Measurements from ENCODE around the gene HOXC10. TPM values are rescaled to one million over a fixed set of nuclear protein-coding genes. Genes with fewer than 3 reads are reported as not detected.

The HOXC10 gene
- total and polyA plus RNA-seq, 3 donors from 2014 or later: 1.4 to 4.3 (median 2.6) TPM

- Histone ChIP-seq H3K9me3 (no peaks in the 10 kb centered on the region), H3K27ac (no peak overlapping the region), H3K27me3 (peaks cover 9% of the 10 kb centered on the region), H3K36me3 (ENCODE audit: low read depth, missing control alignments) (no peaks in the 10 kb centered on the region), H3K4me3 (no peak overlapping the region), H3K4me1 (no peaks in the 10 kb centered on the region)
- WGBS, 2 donors: 32 to 38% methylated on average over 5 of the region's 5 CpGs
- no peak for DNase-seq
- intact Hi-C loops (cut with DNase I; ENCODE audit: low total_unique reads): no loop called here
- no peak for TF ChIP-seq CTCF (IDR thresholded peaks at IDR 0.05)
- no peak for TF ChIP-seq POLR2A (IDR thresholded peaks at IDR 0.05)
These were observed 43.2 kb upstream of the HOXC10 start for GRCh38 chr12:53941750-53942149.

GRCh38 chr12:53942467-53942997, 42.4 kb upstream of the HOXC10 start:
- 17 to 44% methylated on average over 2 of the region's 2 CpGs for WGBS, 2 donors
- TF ChIP-seq POLR2A (IDR thresholded peaks at IDR 0.05): no peak
- TF ChIP-seq CTCF (IDR thresholded peaks at IDR 0.05): no peak
- Histone ChIP-seq H3K36me3 (ENCODE audit: low read depth, missing control alignments) (no peaks in the 10 kb centered on the region), H3K27ac (no peak overlapping the region), H3K27me3 (peaks cover 4% of the 10 kb centered on the region), H3K9me3 (no peaks in the 10 kb centered on the region), H3K4me1 (no peaks in the 10 kb centered on the region), H3K4me3 (no peak overlapping the region)
- intact Hi-C loops (cut with DNase I; ENCODE audit: low total_unique reads): no loop called here
- no peak for DNase-seq

GRCh38 chr12:53944209-53944608, 40.7 kb upstream of the HOXC10 start:
- H3K27me3 ChIP-seq: peaks cover under 1% of the 10 kb centered on the region
- no peak for TF ChIP-seq POLR2A (IDR thresholded peaks at IDR 0.05)
- no peak for TF ChIP-seq CTCF (IDR thresholded peaks at IDR 0.05)
- intact Hi-C loops (cut with DNase I; ENCODE audit: low total_unique reads): no loop called here
- H3K27ac ChIP-seq: no peak overlapping the region
- H3K9me3 ChIP-seq: no peaks in the 10 kb centered on the region
- no peaks in the 10 kb centered on the region for H3K4me1 ChIP-seq
- 18 to 23% methylated on average over 4 of the region's 4 CpGs for WGBS, 2 donors
- H3K36me3 ChIP-seq (ENCODE audit: low read depth, missing control alignments): no peaks in the 10 kb centered on the region
- H3K4me3 ChIP-seq: no peak overlapping the region
- no peak for DNase-seq

- H3K27me3 ChIP-seq: no peaks in the 10 kb centered on the region
- no peaks in the 10 kb centered on the region for H3K36me3 ChIP-seq (ENCODE audit: low read depth, missing control alignments)
- DNase-seq: no peak
- no peaks in the 10 kb centered on the region for H3K9me3 ChIP-seq
- TF ChIP-seq CTCF (IDR thresholded peaks at IDR 0.05) (no peak), POLR2A (IDR thresholded peaks at IDR 0.05) (no peak)
- H3K27ac ChIP-seq: no peak overlapping the region
- WGBS, 2 donors: 3 to 6% methylated on average over 40 to 50 of the region's 51 CpGs
- intact Hi-C loops (cut with DNase I; ENCODE audit: low total_unique reads): no loop called here
- no peaks in the 10 kb centered on the region for H3K4me1 ChIP-seq
- H3K4me3 ChIP-seq: no peak overlapping the region
These were observed 39.8 kb upstream of the HOXC10 start for GRCh38 chr12:53944907-53945847.
